DMS 273 treated with DMSO at 0.1 percent for 48 hours (cell line): ENCODE results near the gene PADI3.
A peak's percentile ranks its signal among the peaks of the same experiment; 100 is the strongest.
"Not testable (repeated sequence)": the region's sequence is repeated elsewhere in the genome, so short reads cannot be mapped to it uniquely, and the experiment has no call there.

Experiments
- DNase-seq: peaks from one replicate; lab custom pipeline; 2025; lab: John Stamatoyannopoulos, UW

The PADI3 gene

DNA sequence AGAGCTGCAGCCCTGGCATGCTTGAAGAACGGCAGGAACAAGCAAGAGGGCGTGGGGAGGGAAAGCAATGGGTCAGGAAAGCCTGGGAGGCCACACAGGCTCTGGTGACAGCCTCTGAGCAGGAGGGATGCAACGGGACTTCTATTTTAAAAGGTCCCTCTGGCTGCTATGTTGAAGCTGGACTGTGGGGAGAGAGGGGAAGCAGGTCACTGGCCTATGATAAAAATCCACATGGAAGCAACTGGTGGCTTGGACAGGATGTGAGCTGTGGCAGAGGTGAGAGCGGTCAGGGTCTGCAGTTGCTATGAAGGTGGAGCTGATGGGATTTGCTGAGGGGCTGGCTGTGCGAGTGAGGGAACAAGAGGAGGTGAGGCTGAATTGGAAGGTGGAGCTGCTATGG, 32.8 kb upstream of the PADI3 start:
- DNase-seq = no peak

DNA sequence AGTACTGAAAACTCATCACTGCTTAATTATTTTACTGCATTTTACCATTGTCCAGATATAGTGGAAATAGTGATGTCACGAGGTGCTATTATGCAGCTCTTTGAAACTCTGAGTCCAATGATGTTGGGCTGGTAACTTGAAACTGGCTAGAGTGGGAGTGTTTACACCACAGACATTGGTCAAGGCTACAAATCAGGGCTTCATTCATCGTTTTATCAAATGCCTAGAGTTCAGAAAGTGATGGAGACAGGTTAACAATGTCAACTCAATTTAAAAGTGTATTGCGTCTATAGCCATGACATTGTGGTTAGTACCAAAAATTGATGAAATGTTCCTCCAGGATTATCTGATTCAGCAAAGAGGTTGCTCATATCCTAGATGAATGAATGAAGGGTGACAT, 31.3 kb upstream of the PADI3 start:
- DNase-seq = no peak

DNA sequence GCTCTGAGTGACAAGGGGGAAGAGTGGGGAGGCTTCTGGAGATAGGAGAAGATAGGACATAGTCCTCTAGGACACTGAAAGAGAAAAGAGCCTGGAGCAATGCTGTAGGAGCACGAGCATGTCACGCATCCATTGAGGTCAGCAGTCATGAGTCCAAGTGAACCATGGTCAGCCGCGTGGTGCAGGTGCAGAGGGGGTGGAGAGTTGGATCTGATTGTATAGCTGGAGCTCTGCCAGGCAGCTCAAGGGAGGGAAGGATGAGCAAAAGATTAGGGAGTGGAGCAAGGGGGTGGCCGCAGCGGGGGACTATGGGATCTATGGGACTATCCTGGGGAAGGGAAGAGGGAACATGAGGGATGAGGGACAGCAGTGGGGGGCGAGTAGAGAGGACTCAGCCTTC, 30.0 kb upstream of the PADI3 start:
- DNase-seq = no peak

DNA sequence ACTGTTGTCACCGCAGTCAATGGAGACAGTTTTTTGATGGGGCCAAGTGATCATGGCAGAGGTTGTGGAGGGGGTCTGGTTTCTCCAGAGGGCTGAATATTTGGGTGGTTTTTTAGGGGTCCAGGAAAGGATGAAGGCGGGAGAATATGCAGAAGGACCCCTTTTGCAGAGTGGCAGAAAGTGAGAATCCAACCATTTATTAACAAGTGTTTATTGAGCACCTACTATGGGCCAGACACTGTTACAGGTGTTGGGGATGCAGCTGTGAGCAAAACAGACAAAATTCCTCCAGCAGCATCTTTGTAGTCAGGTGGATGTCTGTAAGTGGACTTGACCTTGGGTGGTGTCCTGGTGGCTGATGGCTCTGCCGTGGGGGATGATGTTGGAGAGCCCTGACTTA, 28.6 kb upstream of the PADI3 start:
- no peak for DNase-seq

DNA sequence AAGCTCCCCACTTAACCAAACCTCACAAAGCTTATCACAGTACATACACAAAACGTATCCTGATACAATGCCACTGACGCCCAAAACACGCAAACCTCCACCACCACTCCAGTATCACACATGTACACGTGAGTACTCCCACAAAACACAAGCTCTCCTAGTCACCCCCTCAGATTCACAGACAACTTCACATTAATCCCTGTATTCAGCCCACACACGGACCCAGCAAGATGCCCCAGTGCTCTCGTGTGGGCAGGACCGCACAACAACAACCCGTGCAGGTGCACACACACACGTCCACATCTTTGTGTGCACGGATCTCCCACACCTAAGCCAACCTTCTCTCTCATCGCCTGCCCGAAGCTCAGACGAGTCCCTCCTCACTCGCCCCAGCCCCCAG, 26.3 kb upstream of the PADI3 start:
- DNase-seq = no peak

DNA sequence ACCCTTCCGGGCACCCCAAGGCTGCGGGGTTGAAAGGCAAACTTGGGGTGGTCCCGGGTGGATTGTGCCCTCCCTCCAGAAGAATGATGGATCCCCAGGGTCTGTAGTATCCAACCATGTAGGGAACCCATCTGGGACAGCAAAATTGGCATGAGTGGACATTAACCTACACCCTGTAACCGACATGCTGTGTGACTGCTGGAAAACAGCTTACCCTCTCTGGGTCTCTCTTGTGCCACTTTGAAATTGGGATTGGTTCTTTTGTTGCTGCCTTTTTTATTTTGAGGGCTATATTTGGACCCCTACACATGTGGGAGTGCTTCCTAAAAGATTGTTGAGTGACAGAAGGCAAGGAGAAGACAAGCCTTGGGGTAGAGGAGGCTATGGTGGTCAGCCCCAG, 24.5 kb upstream of the PADI3 start:
- DNase-seq = no peak

DNA sequence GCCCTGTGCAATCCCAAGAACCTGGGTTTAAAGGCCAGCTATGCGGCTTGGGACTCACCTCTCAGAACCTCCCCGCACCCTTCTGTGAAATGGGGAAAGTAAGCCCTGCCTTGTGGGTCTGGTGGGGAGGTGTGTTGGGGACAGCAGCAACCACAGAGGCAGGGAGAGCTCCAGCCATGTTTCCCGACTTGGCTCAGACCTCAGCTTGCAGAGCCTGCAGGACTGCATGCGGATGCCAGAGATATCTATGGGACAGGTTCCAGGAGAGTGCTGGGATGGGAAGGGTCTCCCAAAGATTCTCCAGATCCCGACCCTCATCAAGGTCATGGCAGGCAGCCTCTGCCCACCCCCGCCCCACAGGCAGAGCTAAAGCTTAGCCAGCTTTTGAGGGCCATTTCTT, 23.8 kb upstream of the PADI3 start:
- DNase-seq = no peak

DNA sequence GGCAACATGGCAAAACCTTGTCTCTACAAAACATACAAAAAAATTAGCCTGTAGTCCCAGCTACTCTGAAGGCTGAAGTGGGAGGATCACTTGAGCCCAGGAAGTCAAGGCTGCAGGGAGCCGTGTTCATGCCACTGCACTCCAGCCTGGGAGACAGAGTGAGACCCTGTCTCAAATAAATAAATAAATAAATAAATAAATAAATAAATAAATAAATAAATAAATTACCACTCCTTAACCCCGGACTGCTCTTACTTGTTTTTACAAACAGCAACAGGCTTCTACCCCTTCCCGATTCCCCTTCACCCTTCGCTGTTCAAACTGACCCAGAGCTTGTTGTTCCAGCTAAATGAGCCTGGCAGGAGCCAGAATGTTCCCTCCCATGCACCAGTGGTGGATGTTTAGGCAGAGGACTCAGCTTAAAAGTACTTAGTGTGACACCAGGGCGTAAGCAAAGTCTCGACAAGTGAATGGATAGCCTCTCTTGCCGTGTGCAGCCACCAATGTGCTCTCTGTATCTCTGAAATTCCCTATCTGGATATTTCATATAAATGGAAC, 21.5 kb upstream of the PADI3 start:
- no peak for DNase-seq

DNA sequence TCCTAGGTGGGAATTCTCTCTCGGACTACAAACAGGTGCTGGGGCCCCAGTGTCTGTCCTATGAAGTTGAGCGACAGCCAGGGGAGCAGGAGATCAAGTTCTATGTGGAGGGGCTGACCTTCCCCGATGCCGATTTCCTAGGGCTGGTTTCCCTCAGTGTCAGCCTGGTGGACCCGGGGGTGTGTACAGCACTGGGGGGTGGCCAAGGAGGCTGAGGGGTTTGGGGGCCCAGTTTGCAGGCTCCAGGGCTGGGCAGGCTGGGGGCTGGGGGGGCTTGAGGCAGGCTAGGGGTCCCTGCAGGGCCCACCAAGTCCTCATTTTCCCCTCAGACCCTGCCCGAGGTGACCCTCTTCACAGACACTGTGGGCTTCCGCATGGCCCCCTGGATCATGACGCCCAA, 20.3 kb upstream of the PADI3 start:
- no peak for DNase-seq

DNA sequence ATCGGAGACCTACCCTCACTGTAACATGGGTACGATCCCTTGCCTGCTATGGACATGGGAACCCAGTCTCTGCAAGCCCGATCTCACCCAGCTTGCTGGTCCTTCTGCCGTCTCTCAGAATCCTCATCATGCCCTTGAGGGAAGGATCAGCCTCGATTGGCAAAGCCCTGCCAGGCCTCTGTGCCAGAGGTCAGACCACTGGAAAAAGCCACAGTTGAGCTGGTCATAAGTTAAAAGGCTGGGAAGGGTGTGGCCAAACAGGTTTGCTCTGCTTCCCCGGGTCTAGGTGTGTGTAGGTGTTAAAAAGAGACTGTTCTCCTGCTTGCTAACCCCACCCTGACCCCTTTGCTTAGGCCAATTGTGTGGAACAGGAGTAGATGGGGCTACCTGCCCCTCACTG, 19.5 kb upstream of the PADI3 start:
- DNase-seq = no peak

DNA sequence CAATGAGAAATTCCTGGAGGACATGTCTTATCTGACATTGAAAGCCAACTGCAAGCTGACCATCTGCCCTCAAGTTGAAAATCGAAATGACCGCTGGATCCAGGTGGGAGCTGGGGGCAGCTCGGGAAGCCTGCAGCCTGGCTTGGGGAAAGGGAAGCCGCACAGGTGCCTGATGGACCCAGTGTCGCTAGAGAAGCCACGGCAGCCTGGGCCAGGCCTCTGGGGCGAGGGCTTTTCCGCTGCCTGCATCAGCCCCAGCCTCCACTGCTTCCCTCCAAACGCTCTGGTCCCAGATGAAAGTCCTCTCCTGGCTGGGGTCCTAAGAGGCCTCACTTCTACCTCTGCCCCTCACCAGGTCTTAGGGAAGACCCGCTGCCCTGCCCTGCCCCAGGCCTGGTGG, 18.8 kb upstream of the PADI3 start:
- no peak for DNase-seq

DNA sequence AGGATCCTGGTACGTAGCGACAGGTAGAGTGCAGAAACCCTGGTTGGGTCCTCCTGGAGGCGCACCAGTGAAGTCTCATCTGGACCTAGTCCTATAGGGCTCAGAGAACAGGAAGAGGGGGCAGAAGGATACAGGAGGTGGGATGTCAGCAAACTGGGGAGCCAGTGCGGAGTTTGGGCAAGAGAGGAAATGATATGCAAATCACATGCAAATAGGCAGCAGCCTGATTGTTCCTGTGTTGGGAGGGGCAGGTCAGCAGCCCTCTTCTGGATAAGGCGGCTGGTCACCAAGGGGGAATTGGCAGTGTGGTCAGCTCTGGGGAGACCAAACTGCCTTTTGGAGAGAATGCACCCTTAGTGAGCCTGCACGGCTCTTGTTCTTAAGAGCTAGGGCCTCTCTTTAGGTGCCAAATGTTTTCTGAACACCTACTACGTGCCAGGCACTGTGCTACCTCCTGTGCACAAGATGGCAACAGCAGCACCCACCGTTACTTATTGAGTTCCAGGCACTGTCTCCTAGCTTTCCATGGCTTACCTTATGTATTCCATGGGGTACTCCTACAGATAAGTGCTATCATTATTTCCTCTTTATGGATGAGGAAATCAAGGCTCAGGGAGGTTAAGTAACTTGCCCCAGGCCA, 18.1 kb upstream of the PADI3 start:
- no peak for DNase-seq

DNA sequence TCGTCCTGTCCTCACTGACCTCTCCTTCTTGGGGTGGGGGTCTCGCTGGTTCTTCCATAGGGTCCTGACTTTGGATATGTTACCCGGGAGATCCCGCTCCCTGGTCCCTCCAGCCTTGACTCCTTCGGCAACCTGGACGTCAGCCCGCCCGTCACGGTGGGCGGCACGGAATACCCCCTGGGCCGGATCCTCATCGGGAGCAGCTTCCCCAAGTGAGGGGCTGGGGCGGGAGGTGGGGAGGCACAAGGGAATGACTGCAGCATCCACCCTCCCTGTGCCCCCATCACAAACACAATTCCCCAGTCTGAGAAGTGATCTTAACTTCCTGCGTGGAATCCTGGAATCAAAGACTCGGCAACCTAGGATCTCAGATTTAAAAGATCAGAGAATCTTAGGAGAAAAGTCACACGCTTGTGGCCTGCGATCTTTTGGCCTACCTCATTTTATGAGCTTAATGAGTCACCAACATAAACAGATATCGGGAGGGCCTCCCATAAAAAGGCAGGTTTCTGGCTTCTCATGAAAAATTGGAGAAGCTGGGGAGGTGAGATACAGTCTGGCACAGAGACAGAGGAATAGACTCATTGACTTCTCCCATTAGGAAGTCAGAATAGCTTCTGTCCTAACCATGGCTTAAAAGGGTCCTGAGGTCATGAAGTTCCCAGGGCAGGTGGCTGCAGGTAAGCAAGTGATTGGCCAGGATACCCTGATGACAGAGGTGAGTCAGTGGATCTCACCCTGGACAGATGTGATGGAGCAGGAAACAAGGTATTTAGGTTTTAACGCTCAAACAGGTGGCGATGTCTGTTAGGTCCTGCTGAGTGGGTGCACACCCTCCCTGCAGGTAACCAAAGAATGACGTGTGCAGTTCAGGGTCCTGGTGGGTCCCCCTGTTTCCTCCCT, 15.9 kb upstream of the PADI3 start:
- DNase-seq = no peak

DNA sequence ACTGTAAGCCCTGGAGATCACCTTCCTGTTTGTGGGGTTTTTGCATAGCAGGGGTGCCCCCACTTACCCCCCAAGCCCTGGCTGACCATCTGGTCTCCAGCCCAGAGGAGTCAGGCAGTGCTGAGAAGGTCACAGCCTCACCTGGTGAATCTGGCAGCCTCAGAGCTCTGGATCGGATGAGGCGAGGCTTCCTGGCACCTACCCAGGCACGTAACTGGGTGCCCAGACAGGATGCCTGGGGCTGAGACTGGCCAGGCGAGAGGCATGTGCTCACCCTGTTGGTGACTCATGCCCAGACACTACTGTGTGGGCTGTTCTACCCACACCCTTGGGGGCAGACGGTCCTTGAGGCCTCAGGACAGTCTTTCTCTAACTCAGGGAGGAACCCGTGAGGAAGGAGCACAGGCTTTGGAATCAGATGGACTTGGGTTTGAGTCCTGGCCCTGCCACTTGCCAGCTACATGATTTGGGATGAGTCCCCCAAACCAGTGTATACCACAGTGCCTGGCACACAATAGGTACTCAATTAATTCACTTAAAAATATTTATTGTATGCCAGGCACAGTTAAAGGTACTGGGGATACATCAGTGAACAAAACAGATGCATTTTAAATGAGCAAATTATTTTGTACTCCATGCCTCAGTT, 15.1 kb upstream of the PADI3 start:
- no peak for DNase-seq

DNA sequence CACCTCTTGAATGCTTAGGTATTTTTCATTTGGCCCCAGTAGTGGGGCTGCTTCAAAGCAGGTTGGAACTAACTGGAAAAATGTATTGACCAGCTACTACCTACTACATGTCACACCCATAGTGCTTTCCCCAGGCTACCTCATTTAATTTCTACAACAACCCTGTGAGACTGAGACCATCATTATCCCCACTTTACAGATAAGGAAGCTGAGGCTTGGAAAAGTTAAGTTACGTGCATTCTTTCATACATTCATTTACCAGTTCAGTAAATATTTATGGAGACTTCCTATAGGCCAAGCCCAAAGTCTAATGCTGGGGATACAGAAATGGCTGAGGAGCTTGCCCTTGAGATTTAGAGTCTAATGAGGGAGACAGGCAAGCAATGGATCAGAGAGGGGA, 14.5 kb upstream of the PADI3 start:
- DNase-seq = no peak

DNA sequence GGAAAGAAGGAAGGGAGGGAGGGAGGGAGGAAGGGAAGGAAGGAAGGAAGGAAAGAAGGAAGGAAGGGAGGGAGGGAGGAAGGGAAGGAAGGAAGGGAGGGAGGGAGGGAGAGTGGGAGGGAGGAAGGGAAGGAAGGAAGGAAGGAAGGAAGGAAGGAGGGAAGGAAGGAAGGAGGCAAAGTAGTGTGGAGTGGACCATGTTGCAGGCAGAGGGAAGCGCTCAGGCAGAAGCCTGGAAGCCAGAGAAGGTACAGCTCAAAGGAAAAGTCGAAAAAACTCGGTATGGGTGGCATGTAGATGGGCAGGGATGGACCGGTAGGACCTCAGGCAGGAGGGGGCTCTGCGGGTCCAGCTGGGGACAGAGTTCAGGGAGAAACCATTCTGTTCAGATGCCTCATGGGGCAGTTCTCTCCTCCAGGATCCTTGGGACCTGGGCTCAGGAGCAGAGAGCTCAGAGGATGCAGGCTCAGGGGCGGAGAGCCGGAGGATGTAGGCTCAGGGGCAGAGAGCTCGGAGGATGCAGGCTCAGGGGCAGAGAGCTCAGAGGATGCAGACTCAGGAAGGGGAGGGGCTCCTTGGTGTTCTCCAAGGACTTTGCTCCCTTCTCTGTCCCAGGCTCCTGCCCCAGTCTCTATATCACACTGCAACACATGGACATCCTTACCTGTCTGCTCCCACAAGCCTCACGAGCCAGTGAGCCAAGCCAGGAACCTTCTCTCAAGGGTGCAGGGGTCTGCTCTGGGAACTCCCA, 13.6 kb upstream of the PADI3 start:
- DNase-seq = no peak

DNA sequence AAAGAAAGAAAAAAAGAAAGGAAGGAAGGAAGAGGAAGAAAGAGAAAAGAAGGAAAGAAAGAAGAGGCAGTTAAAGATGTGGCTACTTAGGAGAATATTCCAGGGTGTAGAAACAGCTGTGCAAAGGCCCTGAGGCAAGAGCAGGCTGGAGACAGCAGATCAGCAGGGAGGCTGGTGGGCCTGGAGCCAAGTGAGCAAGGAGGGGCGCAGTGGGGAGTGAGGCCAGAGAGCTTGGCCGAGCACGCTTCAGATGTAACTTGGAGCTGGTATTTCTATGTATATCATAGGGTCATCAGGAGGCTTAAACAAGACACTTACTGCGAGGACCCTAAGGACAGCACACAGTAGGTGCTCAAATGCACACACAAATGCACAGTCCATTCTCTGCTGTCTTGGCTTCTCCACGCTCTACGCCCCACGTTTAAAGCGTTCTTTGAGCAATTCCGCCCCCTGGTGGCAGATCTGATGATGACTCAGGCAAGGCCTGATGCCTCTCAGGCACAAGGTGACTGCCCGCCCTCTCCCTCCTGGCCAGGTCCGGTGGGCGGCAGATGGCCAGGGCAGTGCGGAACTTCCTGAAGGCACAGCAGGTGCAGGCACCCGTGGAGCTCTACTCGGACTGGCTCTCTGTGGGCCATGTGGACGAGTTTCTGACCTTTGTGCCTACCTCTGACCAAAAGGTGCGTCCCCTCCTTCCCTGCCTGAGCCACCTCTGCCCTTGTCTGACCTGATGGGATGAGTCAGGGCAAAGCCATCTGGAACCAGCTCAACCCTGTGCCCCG, 11.9 kb upstream of the PADI3 start:
- peak; percentile 45 for DNase-seq

DNA sequence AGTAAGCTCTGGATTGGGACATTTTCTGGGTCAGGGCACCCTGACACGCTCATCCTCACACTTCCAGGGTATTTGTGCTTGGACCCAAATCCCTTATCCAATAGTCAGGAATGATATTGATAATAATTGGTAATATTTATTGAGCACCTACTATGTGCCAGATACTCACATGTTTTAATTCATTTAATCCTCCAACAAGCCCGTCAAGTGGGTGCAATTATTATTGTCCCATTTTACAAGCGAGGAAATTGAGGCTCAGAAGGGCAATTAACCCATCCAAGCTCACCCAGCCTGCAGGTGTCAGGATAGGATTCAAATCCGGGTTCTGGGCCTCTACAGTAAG, 11.4 kb upstream of the PADI3 start:
- DNase-seq = no peak

DNA sequence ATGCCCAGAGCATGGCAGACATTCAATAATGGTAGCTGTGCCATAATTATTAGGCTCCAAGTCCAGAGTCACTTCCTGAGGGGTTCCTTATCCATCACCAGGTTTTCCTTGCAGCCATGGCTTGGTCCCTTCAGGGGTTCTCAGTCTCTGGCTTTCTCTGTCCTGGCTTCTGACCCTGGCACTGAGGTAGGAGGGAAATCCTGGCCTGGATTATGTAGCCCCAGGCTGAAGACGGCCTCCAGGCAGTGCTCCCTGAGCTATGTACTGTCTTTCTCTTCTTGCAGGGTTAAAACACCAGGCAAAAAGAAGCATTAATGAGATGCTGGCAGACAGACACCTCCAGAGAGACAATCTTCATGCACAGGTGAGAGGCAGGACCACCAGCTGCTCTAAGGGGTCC, 9.5 kb upstream of the PADI3 start:
- DNase-seq = peak; percentile 71

DNA sequence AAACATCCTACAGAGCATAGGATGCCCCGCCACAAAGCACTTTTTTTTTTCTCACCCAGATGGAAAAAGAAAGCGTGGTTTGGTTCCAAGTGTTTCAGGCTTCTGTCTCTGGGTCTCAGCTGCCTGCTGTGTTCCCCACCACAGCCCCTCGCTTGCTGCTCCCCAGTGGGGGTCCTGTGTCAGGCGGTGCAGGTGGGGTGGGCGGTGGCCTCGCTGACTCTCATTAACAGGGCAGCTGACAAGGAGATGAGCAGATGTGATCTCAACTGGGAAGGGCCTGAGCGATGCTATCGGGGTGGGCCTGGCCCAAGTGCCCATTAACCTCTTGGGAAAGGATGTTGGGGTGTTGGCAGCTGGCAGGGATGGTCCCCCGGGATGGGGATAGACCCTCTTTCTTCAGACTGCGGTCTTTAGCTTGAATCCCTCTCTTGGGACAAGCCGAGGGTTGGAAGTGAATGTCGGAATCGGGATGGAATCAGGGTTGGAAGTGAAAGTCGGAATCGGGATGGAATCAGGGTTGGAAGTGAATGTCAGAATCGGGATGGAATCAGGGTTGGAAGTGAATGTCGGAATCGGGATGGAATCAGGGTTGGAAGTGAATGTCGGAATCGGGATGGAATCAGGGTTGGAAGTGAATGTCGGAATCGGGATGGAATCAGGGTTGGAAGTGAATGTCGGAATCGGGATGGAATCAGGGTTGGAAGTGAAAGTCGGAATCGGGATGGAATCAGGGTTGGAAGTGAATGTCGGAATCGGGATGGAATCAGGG, 7.7 kb upstream of the PADI3 start:
- DNase-seq = not testable (repeated sequence)

DNA sequence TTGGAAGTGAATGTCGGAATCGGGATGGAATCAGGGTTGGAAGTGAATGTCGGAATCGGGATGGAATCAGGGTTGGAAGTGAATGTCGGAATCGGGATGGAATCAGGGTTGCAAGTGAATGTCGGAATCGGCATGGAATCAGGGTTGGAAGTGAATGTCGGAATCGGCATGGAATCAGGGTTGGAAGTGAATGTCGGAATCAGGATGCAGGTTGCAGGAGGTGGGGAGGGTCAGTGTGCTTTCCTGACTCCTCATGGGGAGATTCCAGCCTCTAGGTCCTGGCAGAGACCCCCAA, 7.2 kb upstream of the PADI3 start:
- not testable (repeated sequence) for DNase-seq
